ENCODE results near the gene TRHDE. TPM values are rescaled to one million over a fixed set of nuclear protein-coding genes. Genes with fewer than 3 reads are reported as not detected.

Gene TRHDE
- total and polyA plus RNA-seq, 12 donors, result 0.11 to 3.9 (median 0.64) TPM

GRCh38 chr12:72270961-72271360 lies 1.2 kb upstream of the TRHDE start:
- 53 to 66% (median 59%) methylated on average over 6 of the region's 6 CpGs for WGBS, 4 donors
- Histone ChIP-seq H3K36me3 (replicated peaks in 1 of 2) (no peaks in the 10 kb centered on the region), H3K9me3 (replicated peaks in 1 of 3) (no peaks in the 10 kb centered on the region), H3K4me3 (no peak overlapping the region), H3K27me3 (peaks cover 21% of the 10 kb centered on the region), H3K4me1 (replicated peaks in 1 of 2) (peaks cover 8 to 24% of the 10 kb centered on the region in 2 donors), H3K27ac (no peak overlapping the region)
- TF ChIP-seq CTCF (IDR thresholded peaks at IDR 0.05), result no peak
- no peak for TF ChIP-seq POLR2A (IDR thresholded peaks at IDR 0.05)
- DNase-seq, result no peak
- intact Hi-C loops (cut with DNase I), result no loop called here

- 0 to 6% (median 2%) methylated on average over 9 to 35 of the region's 35 CpGs for WGBS, 4 donors
- intact Hi-C loops (cut with DNase I), result no loop called here
- no peak for TF ChIP-seq POLR2A (IDR thresholded peaks at IDR 0.05)
- TF ChIP-seq CTCF (IDR thresholded peaks at IDR 0.05), result no peak
- Histone ChIP-seq H3K9me3 (replicated peaks in 1 of 3) (no peaks in the 10 kb centered on the region), H3K27ac (peak overlapping the region in 1 of 5 donors; percentile 64), H3K36me3 (replicated peaks in 1 of 2) (no peaks in the 10 kb centered on the region), H3K4me3 (peak overlapping the region in 2 of 4 donors; percentile 35 to 59), H3K4me1 (replicated peaks in 1 of 2) (peaks cover 8 to 24% of the 10 kb centered on the region in 2 donors), H3K27me3 (peaks cover 23% of the 10 kb centered on the region)
- DNase-seq, result peak in 2 of 7 donors; percentile 18 to 63
Observed at GRCh38 chr12:72271451-72272090, 599 bp upstream of the TRHDE start.

GRCh38 chr12:72272731-72273498 lies 745 bp downstream of the TRHDE start:
- Histone ChIP-seq H3K4me1 (replicated peaks in 1 of 2) (peaks cover 8 to 24% of the 10 kb centered on the region in 2 donors), H3K27me3 (peaks cover 27% of the 10 kb centered on the region), H3K4me3 (peak overlapping the region in 2 of 4 donors; percentile 14 to 59), H3K9me3 (replicated peaks in 1 of 3) (no peaks in the 10 kb centered on the region), H3K27ac (peak overlapping the region in 1 of 5 donors; percentile 64), H3K36me3 (replicated peaks in 1 of 2) (no peaks in the 10 kb centered on the region)
- 1 to 4% (median 2%) methylated on average over 23 to 79 of the region's 79 CpGs for WGBS, 4 donors
- intact Hi-C loops (cut with DNase I), result no loop called here
- TF ChIP-seq POLR2A (IDR thresholded peaks at IDR 0.05) (no peak), CTCF (IDR thresholded peaks at IDR 0.05) (no peak)
- DNase-seq, result no peak

- WGBS, 4 donors, result 0 to 3% (median 2%) methylated on average over 9 to 24 of the region's 24 CpGs
- Histone ChIP-seq H3K36me3 (replicated peaks in 1 of 2) (no peaks in the 10 kb centered on the region), H3K4me1 (replicated peaks in 1 of 2) (peaks cover 8 to 24% of the 10 kb centered on the region in 2 donors), H3K27me3 (peaks cover 27% of the 10 kb centered on the region), H3K4me3 (peak overlapping the region in 2 of 4 donors; percentile 14 to 59), H3K27ac (peak overlapping the region in 1 of 5 donors; percentile 64), H3K9me3 (replicated peaks in 1 of 3) (no peaks in the 10 kb centered on the region)
- no peak for DNase-seq
- TF ChIP-seq CTCF (IDR thresholded peaks at IDR 0.05), result no peak
- no peak for TF ChIP-seq POLR2A (IDR thresholded peaks at IDR 0.05)
- intact Hi-C loops (cut with DNase I), result no loop called here
Observed at GRCh38 chr12:72273499-72273837, 1.3 kb downstream of the TRHDE start.
